Umbilical cord (tissue), 2 donors: ENCODE results near the gene CAMKK1. TPM values are rescaled to one million over a fixed set of nuclear protein-coding genes. Genes with fewer than 3 reads are reported as not detected.
"Not testable (repeated sequence)": the region's sequence is repeated elsewhere in the genome, so short reads cannot be mapped to it uniquely, and the experiment has no call there.

Experiments
- DNase-seq: peaks from one replicate; pipeline ENCODE4 v3.0.0-alpha.2; 2015; ENCODE audit warnings: low spot score
- total RNA-seq: library from RNA; depleted of rRNA; stranded (reverse); fragments of >200 nt; gene quantifications from one replicate; pipeline ENCODE4 v1.2.3, GENCODE V29; 2014; ENCODE audit warnings: low replicate concordance; ENCODE audit not compliant: insufficient read depth

Gene CAMKK1
- total RNA-seq, 1 donor from 2014 or later, result 19.3 TPM

DNA sequence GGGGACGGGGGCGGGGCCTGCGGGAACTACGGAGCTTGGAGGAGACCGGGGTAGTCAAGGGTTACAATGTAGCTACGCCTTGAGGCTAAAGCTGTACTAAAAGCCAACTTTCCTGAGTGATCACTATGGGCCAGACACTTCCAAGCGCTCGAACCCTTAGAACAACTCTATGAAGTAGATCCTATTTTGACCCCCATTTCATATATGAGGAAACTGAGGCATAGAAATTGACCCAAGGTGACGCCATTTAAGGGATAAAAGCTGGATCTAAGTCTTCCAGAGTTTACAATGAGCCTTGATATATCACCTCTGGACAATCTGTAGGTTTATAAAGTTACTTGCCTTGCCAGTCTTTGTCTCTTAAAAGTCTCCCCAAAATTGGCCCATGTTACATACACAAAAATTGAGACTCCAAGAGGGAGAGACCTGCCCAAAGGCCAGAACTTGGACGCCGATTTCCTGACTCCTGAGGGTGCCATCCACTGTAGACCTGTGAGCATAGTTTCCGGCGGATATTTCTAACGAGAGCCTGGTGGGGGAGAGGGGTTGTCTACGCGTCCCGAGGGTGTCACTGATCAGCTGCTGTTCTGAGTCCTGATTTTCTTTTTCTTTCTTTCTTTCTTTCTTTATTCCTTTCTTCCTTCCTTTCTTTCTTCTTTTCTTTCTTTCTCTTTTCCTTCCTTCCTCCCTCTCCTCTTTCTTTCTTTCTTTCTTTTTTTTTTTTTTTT lies 46.3 kb downstream of the CAMKK1 start:
- no peak for DNase-seq

DNA sequence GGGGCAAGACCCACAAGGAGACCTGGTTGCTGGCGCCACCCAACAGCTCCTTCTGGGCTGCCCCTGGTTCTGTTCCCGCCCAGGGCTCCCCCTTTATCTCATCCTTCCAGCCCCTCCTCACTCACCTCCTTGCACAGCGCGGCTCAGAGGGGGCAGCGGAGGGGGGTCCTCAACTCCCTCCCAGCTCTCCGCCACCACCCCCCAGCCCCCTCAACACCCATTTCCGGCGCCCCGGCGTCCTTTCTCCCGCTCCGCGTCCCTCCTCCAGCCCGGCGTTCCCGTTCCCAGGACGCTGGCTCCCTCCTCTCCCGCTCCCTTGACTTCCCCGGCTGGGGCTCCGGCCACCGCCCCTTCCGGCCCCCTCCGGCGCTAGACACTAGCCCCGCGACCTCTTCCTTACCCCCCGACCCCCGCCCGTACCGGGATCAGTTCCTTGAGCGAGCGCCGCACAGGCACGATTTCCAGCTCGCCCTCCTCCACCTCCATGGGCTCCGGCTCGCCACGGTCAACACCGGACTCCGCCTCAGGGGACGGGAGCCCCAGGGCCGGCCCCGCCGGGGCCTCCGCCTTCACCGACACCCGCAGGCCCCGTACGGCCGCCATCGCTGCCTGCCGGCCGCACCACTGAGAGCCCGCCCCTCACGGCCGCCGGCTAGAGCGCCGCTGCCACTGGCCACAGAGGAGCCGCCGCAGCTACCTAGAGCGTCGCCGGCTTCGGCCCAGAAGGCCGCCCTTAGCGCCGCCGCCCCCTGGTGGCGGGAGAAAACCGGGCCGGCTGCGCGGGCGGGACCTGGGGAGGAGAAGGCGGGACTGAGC lies 47.0 kb downstream of the CAMKK1 start, which contains the start of gene NCBP3:
NCBP3 (minus strand) TSS at position 626 of the 816 bp plus-strand sequence; CDS start at position 603, 23 bp downstream.
- DNase-seq, result peak; percentile 96

DNA sequence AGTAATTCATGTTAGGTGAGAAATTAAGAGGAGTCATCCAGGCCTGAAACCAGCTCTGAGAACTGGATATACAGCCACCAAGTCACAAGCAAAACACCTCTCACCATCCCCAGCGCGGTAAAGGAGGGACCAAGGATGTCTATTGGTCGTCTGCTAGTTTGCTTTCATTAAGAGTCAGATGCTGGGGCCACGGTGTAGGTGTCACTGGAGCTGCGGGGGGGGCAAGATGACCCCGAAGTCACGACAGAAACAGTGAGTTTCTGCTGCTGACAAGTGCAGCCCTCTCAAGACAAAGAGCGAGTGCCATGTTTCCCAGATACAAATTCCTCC lies 47.6 kb downstream of the CAMKK1 start:
- DNase-seq, result no peak

DNA sequence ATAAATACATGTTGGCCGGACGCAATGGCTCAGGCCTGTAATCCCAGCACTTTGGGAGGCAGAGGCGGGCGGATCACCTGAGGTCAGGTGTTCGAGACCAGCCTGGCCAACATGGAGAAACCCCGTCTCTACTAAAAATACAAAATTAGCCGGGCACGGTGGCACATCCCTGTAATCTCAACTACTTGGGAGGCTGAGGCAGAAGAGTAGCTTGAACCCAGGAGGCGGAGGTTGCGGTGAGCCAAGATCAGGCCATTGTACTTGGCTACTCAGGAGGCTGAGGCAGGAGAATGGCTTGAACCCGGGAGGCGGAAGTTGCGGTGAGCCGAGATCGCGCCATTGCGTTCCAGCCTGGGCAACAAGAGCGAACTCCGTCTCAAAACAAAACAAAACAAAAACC lies 48.3 kb downstream of the CAMKK1 start:
- DNase-seq, result not testable (repeated sequence)

DNA sequence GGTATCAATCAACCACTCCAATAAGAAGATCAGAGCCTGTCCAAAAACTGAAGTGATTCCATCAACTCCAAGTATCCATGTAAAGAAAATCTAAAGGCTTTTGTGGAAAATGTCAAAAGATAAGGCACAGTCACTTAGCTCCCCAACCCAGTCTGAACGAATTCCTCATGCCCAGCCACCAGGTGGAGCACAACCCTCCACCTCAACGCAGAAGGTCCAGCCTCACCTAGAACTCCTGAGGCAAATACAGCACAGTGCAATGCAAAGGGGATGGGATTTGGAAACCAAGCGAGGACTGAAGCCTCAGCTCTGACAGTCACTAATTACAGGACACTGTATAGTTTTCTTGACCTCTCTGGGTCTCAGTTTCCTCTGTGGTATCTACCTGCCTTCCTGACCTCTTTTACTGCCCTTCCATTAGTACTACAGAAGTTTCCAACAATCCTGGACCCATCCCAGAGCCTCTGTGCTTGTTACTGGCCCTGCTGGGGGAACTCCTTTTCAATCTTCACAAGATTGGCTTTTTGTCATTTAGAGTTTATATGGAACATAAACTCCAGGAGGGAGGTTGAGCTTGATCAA lies 48.8 kb downstream of the CAMKK1 start:
- DNase-seq, result no peak

DNA sequence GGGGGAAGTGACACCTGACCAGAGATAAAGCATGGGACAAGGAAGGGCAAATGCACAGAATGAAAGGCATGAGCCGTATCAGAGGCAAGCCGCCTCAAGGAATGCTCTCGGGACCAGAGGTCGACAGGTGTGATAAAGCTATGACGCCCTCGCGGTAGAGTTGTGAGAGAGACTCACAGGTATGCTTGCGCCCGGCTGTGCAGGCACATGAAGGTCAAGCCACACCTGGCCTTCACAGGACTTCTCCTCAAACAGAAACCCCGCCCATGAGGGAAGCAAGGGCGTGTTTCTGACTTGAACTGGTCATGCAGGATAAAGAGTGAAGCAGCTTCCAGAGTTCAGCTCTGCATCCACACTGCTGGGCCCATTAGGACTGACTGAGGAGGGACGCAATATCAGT lies 54.6 kb downstream of the CAMKK1 start:
- no peak for DNase-seq

DNA sequence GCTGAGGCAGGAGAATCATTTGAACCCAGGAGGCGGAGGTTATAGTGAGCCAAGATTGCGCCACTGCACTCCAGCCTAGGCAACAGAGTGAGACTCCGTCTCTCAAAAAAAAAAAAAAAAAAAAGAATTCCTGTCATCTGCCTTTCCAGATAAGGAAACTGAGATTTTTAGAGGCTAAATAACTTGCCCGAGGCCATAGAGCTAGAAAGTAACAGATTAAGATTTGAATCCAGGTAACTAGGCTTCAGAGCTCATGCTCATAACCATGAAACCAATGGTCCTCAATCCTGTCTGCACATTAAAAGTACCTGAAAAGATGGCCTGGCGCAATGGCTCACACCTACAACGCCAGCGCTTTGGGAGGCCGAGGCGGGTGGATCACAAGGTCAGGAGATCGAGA lies 56.3 kb downstream of the CAMKK1 start:
- no peak for DNase-seq

DNA sequence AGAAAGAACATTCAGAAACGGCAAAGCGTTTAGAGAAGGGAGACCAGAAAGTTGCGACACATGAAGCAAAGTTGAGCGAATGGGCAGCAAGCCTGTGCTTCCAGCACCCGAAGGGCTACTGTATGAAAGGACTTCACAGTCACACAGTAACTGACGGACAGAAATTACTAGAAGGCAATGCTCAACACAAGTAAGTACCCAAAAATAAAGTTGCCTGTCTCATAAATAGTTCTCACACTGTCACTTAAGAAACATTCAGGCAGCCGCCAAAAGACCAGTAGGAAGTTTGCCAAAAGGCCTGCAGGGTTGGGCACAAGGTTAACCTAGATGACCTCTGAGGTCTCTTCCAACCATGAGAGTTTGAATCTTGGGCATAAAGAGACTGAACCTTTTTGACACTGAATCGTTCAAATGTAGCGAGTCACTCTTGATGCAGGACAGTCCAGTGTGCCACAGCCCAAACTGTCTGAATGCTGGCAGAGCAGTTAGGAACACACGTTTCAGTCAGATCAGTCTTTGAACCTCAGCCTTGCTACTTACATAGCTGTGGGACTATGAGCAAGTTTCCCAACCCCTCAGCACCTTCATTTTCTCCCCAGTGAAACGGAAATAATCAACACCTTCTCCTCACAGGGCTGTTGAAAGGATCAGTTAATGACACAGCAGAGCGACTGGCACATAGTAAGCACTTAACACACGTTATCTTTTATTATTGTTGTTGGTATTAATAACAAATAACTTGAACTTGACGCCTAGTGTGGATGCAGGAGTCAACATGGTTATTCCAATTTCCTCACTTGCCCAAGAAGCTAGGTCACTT lies 57.2 kb downstream of the CAMKK1 start:
- DNase-seq, result no peak

DNA sequence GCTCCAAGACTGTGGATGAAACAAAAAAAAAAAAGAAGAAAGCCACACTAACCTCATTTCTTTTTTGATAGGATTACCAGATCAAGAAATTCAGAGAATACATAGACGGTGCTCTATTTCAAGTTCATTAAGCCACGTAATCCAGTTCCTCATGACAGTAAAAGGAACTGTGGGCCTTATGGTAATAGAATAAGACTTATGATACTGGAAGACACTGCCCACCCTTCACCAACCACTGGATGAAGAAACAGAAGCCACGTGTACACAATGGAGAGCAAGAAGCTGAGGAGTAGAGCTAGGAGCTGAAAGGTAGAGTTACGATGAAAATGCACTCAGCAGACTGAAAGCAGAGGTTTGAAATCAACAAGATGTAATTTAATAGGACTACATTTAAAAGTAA lies 58.0 kb downstream of the CAMKK1 start:
- no peak for DNase-seq

DNA sequence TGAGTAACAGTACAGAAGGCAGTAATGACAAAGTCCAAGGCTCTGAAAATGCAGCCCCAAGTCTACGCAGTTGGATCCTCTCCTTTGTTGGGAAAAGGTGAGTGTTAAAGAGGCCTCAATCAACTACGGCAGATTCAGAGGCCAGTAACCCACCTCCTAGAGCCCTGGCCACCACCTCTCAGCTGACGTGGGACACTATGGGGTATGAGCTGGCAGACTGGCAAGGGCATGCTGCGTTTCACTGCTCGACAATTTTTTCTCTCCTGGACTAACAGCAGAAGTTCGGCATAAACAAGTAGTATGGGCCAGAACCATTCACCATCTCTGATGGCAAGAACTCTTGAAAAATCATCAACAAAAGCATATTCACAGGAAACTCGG lies 64.0 kb downstream of the CAMKK1 start:
- DNase-seq, result no peak

DNA sequence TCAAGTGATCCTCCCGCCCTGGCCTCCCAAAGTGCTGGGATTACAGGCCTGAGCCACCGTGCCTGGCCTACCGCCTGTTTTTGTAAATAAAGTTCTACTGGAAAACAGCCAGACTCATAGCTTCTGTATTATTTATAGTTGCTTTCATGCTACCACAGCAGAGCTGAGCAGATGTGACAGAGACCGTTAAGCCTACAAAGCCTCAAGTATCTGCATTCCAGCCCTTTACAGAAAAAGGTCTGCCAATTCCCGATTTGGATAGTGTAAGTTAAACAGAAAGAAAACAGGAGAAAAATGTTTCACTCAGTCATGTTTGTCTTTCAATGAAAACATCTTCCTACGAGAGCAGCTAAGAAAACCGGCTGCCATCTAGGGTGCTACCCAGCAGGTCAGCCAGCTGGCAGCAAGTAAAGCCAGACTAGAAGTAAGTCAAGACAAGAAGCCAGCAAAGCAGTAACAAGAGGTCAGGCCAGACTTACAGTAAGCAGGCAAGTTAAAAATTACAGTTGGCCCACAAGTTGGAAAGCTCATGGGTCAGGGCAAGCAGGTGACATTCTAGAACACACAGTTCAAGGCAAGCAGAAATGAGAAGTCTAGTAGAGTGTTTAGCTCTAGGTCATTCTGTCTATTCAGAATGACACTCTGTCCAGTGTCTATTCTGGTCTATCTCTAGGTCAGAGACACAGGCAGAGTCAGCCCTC lies 64.6 kb downstream of the CAMKK1 start:
- DNase-seq, result peak; percentile 82

DNA sequence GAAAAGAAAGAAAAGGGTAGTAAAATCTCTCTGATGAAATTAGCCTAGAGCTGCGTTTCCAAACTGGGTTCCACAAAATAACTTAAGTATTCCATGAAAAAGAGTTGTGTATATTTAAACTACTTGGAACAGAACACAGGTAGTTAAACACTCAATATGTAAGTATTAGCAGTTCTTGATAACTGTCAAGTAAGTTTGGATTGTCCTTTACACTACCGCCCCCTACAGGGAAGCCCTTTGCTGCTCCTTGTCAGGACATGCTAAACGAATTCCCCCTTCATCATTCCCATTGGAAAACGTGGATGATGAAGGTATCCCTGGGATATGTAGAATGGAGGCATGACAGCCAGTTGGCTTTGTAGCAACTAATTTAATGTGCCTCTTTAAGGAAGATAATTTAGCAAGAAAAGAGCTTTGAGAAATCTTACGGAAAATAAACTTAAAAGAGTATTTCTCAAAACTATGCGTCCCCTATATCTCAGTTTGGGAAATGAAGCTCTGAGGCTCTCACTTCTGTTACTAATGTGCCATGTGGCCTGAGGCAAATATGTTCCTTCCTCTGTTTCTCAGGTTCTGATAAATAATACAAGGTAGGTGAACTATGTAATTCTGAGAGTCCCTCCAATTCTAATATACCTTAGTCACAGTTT lies 65.6 kb downstream of the CAMKK1 start:
- peak; percentile 30 for DNase-seq

DNA sequence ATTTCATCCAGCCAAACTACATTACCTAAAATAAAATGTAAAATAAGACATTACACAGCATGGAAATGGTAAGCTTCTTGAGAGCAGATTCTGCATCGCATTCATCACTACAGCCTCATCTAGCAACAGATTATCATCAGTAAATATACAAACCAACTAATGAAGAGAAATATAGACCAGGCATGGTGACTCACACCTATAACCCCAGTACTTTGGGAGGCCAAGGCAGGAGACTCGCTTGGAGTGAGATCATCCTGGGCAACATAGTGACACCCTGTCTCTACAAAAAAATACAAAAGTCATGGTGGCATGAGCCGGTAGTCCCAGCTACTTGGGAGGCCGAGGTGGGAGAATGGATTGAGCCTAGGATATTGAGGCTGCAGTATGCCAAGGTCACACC lies 66.7 kb downstream of the CAMKK1 start:
- DNase-seq, result no peak

DNA sequence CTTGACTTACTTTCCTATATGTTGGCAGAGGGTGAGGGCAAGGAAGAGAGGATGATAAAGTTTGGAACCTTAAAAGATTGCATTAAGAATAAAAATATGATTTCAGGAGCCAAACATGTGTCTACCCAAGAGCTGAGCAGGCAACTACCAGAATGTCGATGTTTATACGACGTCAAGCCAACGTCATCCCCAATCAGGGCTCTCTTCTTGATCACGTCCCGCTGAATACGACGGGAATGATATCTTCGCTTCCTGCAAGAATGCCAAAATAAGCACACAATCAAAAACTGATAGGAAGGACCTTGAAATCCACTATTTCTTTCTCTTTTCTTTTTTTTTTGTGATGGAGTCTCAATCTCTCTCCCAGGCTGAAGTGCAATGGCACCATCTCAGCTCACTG lies 71.8 kb downstream of the CAMKK1 start:
- no peak for DNase-seq

DNA sequence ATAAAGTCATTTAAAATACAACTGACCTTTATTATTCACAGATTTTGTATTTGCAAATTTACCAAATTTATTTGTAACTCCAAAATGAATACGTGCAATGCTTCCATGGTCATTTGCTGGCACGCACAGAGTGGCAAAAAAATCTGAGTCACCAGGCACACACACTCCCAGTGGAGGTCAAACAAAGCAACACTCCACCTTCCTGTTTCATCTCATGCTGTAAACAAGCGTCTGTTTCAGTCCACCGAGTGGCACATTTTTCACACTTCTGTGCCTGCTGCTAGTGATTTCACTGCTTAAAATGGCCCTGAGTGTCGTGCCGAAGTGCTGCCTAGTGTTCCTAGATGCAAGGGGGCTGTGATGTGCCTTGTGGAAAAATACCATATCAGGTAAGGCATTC lies 74.1 kb downstream of the CAMKK1 start:
- no peak for DNase-seq

DNA sequence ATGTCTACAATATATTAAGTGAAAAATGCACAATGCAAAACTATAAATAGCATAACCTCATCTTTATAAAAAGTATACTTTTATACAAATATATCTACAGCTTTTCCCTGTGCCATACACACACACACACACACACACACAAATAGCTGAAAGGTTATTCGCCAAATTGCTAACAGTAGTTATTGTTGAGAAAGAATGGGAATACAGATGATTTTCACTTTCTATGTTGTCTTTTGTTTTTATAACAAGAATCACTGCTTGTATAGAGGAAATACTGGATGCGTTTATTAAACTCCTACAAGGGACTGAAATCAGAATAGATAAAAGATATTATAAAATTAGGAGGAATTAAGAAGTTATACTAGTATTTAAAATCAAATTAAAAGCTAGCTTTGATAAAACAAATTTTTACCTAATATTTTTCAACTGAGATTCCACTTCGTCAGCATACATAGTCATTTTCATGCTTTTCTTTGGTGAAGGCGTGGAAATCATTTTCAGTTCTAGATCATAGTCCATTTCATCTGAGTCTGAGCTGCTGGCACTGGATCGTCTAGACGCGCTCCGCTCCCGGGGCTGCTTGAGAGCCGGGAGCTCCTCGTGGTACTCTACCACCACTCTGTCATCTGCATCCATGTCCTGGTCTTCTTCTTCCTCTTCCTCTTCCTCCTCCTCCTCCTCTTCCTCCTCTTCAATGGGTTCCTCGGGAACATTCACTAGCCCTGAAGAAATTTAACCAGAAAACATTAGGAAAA lies 74.8 kb downstream of the CAMKK1 start:
- DNase-seq, result no peak

DNA sequence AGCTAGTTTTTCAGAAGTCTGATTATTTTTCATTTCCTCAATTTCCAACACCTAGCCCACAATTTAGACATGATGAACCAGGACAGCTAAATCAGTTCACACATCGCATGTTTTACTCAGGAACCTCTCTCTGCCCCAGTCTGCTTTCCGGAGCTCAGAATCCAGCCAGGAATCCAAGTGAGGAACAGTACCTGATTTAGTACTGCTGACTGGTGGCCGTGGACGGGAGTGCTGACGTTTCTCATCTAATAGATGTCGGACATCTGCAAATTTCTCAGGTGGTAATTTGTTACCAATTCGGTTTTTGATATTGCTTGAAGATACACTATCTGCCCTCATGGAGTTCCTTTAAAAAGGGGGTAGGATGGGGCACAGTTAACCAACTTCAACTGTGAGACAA lies 76.9 kb downstream of the CAMKK1 start:
- DNase-seq, result no peak

DNA sequence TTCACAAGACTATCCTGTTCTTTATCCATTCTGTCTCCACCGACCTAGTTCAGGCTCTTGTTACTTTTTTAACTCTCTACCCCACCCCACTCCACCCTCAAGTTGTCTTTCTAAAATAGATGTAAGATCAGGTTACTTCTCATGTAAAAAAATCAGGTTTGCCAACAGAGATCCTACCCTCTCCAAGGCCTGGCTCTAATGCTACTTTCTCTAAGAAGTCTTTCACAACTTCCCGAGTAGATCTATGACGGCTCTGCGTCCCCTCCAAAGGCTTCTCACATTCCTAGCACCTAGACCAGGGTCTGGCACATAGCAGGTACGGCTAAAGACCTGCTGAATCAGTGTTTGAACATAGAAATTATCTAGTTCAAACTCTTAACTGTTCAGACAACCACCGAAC lies 77.7 kb downstream of the CAMKK1 start:
- DNase-seq, result no peak

DNA sequence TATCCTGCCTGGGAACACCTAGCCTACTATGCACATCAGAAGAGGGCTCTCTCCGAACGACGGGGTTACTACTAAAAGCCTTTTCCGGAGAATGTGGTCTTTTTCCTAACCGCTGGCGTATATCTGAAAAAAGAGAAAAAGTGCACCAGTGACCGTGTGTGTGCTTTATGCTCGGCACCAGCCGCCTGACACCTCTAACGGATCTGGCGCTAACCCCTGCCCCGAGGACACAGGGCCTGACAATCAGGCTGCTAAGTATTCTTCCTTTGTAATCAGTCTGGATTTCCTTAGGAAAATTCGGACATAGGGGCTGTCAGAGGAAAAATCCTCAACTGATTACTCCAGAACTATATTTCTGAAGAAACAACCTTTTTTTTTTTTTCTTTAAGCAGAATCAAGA lies 78.5 kb downstream of the CAMKK1 start:
- DNase-seq, result no peak

DNA sequence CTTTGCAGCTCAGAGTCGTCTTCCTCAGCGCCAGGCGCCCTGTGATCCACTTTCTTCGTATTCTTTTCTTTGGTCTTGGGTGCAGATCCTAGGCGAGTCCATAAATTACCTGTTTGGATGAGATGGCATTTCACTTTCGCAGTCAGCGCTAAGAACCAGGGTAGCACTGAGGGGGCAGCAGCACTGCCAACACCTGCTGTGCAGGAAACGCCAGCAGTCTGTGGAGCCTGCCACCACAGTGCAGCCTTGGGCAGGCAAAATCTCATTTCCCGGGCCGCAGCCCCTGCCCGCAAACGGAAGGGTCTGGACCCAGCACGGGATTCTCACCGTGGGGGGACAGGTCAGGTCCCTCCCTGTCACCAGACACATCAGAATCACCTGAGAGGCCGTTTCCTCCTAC lies 79.7 kb downstream of the CAMKK1 start:
- no peak for DNase-seq
